GM21786 (cell line): ENCODE data around the gene SP2.
A peak's percentile ranks its signal among the peaks of the same experiment; 100 is the strongest.

Experiments
- ATAC-seq: cut with Tn5 transposase; IDR thresholded peaks from one replicate; pipeline ENCODE4 v1.9.1; 2021; ENCODE audit not compliant: unreplicated experiment

The SP2 gene

DNA sequence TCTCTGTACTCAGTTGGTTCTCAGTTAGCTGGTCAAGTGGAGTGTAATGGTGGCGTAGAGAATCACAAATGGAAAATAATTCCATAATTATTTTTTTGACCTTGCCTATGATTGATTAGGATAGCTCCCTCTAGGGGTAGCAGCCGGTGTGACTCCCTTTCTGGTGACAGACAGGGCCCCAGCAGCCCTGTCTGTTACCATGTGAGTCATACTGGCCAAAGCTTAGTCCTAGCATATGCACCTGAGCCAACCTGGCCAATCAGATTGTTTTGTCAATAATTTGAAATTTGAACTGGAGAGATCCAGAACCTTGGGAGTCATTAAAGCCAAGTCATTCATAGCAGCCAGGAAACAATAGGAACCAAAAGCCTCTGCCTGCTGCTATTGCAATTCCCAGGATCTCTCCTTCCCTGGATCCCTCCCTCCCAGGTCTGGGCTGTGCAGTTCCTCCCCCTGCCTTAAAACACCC lies 50.9 kb downstream of the SP2 start:
- ATAC-seq, result no peak

DNA sequence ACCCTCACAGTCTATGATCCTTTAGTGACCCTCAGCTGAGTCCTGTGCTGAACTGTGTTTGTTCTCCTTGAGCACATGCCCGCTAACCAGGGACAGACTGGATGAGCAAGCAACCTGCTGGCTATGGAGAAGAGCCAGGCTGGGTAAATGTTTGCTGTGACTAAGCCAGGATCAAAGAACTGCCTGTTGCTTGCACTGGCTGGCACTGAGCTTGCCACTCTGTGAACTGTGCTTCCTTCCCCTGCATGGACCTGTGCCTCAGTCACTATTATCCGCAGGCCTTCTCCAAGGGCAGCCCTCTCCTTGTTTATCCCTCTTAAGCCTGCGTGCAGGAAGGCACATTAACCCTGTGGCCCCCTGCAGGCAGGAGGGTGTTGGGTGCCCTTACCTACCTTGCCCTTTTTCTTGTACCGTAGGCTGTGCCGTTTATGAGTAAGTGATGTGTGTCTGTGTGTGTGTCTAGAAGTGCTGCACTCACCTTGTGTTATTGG lies 52.7 kb downstream of the SP2 start:
- ATAC-seq, result no peak

DNA sequence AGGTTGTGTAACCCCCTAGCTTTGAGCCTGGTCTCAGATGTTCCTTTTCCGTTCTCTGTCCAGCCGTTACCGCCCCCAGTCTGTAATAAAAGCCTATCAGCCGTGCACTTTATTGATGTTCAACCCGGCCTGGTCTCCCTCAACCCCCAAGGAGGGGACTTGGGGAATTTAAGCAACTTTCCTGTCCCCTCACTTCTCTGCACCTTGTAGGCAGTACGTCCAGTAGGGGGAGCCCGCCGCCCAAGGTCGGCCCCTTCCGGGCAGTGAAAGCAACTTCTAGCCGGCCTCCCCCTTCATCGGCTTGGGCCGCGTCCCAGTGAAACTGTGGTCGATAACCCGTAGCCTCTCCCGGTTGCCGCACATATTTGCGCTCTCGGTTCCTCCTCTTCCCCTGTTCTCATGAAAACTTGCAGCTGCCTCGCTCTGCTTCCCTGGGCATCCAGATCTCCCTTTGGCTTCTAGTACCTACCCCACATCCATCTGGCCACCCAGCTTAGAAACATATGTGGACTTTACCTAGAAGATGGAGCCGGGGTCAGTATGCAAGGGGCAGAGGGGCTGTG lies 53.2 kb downstream of the SP2 start:
- ATAC-seq, result peak; percentile 65

DNA sequence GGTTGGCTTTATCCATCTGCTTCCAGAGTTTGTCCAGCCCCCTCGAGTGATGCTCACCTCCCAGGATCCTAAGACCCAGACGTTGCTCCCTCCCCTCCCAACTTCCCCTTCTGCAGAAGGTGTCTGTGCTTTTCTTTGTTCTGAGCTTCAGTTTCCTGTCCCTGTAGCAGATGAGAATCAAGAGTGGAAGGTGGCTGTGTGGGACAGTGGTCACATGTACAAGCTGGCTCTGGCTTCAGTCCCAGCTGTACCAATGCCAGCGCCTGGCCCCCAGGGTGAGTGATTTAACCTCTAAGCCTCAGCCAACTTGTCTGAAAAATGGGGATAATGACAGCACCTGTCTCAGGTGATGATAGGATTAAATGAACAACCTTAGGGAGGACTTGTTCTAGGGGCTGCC lies 53.9 kb downstream of the SP2 start:
- ATAC-seq, result no peak

DNA sequence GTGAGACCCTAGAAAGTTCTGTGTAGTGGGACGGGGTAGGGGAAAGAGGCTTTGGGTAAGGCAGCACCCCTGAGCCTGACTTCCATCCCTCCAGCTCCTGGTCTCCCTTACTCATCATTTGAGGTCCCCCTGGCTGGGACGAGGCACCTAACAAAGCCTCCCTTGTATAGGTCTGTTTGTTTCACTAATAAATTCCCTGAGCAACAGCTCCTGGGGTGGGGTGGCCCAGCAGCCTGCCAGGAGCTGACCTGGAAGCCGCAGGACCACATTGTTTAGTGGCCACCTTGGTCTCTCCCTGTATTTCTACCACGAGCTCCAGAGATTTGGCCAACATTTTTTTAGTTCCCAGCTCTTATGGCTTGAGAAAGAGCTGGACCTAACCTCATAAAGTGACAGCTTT lies 54.4 kb downstream of the SP2 start:
- no peak for ATAC-seq

DNA sequence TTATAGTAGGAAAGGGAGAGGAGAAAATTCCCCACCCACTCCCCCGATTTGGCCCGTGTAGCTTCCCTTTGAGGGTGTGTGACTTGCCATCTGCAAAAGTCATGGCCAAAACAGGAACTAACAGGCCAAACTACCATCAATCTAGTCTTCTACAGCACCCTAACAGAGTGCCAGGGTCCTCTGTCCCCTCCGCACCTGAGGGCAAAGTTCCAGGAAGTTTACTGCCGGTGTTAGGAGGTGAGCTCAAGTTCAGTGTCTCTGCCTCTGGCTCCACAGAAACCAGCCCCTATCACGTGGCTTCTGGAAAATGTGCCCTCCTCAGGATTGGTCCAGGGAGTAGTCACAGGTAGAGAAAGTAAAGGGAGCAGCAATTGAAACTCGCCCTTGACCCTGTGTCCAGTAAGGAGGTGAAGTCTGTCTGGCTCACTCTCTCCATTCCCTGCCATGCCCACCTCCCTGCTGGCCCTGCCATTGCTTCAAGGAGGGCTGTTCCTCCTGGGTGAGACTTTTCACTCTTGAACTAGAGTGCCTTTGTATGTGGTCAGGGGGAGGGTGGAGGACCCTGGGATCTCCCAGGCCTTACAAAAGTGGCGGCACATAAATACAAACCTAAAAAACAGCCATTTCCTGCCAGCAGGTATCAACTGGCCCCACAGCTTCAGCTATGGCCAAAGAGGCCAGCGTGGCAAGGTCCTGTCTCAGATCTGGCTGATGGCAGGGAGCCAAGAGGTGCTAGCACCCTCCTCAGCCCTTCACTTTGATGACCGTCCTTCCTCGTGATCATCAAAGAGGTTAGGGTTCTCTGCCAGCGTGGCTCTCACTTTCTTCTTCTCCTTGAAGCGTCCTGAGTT lies 56.4 kb downstream of the SP2 start:
- no peak for ATAC-seq

DNA sequence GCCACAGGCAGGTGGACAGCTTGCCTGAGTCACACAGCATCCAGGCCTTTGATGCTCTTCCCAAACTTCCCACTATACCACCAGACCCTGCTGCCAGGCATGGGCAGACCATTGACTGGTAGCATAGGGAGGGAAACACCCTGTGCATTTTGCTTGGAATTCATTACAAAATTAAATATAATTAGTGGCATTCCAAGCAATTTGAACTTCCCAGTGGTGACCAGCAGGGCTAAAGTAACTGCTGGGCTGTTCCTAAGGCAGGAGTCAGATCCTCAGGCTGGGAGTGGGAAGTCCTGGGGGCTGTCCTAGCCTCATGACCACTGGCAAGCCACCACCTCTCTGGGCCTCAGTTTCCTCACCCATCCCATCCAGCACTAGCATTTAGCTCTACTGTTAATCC lies 57.9 kb downstream of the SP2 start:
- ATAC-seq, result no peak

DNA sequence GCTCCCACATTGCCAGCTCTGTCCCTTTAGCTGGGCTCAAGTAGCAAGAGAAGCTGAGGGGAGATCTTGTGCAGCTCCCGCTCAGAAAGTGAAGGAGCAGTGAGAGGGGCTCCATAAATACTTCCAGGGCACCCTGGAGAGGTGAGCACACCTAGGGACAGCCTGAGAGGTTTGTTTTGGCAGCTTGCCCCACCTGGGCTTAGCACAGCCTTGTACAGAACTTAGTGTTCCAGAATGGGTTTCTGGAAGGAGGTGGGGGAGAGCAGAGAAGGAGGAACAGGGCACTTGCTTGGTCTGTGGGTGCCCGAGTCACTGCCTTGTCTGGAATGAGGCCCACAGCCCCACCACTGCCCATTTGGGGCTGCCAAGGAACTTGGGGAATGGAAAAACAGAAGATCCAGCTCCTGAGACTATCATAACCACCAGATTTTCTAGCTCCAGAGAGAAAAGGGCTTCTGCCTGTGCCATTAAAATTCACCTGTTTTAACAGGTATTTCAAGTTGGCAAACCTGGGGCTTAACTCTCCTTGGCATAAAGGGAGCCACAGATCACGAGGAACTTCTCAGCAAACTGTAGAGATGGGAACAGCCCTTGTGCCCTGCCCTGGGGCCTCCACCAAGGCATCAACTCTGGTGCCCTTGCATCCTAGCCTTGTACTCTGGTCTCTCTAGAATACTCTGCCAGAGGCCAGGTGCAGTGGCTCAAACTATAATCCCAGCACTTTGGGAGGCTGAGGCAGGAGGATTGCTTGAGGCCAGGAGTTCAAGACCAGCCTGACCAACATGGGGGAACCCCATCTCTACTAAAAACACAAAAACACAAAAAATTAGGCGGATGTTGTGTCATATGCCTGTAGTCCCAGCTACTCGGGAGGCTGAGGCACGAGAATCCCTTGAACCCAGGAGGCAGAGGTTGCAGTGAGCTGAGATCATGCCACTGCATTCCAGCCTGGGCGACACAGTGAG lies 59.7 kb downstream of the SP2 start:
- ATAC-seq, result no peak

DNA sequence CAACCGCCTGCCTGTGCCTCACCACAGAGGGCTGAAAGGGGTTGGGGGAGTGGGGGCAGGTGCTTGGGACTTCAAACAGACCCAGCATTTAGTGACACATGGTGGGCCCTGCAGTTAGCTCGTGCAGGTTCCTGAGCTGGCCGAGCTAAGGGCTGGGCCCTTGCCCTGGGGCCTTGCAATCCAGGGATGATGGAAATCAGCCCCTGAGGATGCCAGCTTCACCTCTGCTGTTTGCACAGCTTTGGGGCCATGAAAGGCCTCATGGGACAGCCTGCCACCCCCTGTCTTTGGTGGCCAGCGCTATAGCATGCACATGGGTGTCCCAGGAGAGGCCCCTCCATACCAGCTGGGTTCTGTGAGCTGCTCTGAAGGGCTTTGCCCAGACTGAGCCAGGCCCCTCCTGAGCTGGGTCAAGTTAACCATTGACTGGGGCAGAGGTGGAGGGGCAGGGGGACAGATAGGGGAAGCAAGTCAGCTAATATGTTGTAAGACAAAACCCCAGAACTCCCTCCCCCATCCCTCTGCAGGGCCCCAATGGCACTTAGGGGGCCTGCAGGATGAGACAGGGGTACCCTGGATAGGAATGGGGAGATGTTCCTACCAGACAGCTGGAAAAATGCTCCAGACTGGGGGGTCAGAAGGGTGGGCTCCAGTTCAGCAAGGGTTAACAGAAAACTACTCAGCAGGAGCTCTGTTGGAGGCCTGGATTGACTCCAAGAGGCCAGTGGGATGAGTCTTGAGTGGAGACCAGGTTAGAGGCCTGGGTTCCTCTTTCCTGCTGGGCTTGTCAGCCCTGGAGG lies 61.0 kb downstream of the SP2 start:
- ATAC-seq, result no peak

DNA sequence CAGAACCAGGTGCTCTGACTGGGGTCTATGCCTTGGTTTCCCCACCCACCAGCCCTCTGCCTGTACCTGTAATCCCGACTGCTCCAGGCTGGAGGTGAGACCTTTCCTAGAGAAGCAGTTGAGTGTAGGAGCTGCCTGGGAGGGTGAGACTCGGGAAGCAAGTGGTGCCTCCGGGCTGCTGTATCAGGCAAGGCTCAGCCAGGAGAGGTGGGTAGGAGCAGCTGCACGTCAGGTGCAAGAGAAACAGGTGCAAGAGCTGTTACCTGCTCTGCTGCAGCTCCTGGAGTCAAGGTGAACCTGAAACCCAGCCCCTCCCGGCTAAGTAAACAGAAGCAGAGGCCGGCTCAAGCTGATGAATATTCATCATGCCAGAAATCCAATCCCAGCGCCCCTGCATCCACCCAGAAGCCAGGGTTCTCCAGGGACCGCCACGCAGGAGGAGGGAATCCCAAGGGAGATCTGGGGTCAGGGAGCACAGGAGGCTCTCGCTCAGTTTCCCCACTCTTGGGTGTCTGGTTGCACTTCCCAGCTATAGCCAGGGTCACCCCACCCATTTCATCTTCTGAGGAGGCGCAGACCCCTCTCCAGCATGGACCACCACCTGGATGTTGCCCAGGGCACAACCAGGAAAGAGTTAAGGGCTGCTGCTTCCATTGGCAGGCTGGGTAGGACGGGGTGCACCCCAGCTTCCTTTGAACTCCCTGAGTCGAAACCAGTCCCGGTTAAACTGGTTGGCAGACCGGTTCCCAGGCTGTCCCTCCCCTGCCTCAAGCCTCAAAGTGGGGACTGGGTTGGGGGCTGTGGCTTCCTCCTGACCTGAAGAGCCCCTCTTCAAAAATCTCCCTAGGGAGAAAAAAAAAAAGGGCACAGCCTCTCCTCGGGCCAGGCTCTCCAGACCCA lies 61.8 kb downstream of the SP2 start, which contains the start of gene PRR15L:
Gene PRR15L, minus strand, starts transcription at position 293 of the 900 bp plus-strand sequence. CDS start 4,649 bp downstream, outside the sequence.
- ATAC-seq, result no peak

DNA sequence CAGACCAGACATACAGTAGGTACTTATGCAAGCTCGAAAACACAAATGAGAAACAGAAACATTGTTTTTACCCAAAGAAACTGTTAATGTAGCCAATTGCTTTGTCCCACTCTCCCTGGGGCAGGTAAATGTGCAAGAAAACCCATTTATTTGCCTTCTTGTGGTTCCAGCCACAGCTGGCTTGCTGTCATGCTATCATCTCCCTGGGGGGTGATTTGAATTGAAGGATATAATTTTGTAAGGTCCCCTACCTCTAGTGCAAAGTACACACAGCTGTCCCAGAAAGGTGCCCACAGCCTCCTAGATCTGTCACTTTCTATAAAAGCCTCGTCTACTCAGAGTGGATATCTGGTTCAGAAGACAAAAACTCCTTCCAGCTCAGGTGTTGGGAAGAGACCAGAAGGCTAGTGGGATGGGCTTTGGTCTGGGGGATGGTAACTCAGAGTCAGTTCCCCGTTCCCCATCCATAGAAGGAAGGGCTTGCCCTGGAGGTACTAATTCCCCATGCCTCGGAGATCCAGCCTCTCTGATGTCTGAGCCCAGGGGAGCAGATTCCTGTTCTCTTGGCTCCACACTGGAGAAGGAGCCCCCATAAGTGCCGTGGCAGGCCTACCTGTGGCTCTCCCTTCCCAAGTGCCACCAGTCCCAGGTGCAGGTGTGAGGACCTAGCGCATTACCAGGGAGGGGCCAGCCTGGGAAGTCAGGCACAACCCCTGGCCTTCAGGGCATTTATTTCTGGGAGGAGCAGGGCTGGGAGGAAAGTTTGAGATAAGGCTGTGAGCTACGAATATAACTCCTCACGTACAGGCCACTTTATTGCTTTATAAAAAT lies 64.0 kb downstream of the SP2 start:
- no peak for ATAC-seq

DNA sequence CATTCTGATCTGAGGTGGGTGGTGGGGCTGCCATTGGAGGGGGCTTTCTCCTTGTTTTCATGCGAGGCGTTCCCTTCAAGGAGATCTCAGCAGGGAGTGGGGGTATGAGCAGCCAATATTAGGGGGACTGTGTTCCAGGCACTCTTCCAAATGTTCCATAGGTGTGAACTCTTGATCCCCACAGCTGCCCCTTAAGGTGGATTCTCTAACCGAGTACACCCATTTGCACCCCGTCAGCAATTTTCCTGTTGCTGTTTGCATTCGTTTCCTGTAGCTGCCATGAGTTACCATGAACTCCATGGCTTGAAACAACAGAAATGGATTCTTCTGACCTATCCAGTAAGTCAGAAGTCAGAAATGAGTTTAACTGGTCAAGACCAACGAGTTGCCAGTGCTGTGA lies 65.4 kb downstream of the SP2 start:
- ATAC-seq, result no peak

DNA sequence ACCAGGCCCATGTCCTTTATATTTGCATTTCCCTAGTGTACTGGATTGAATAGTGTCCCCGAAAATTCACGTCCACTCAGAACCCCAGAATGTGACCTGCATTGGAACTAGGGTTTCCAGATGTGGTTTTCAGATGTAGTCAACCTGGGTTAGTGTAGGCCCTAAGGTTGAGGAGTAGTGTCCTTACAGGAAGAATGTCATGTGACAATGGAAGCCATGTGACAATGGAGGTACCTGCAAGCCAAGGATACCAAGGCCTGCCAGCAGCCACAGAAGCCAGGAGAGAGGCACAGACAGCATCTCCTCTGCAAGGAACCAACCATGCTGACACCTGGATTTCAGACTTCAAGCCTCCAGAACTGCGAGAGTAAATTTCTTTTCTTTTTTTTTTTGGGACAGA lies 66.9 kb downstream of the SP2 start:
- no peak for ATAC-seq

DNA sequence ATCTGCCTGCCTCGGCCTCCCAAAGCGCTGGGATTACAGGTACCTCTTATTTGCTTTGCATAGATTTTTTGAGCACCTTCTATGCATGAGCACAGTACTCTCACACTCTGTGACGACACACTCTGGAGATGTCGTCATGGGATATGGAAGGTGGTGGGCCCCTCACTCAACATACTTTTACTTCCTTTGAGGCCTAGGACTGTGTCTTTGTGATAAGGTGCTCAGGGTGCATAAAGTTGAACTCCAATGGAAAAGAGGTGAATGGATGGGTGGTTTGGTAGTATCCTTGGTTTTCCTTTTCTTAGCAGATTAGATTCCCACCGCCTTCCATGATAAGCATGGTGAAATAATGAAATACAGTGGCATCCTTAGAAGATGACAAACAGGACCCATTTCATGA lies 68.8 kb downstream of the SP2 start:
- ATAC-seq, result no peak

DNA sequence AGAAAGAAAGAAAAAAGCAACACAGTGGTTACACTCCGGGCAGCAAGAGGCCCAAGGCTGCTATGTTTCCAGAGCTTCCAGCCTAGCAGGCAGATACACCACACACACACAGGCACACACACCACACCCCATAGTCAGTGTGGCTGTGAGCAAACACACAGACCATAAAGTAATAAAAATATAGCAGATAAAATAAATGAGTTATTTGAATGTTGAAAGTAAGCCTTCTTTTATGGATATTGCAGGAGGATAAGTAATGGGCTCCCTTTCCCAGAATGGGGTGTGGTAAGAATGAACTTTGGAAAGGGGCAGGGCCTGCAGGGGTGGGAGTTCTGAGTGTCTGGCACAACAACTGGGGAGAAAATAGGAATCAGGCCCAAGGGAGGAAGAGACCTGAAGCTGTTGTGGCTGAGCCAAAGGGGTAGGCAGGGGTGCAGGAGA lies 70.1 kb downstream of the SP2 start:
- no peak for ATAC-seq

DNA sequence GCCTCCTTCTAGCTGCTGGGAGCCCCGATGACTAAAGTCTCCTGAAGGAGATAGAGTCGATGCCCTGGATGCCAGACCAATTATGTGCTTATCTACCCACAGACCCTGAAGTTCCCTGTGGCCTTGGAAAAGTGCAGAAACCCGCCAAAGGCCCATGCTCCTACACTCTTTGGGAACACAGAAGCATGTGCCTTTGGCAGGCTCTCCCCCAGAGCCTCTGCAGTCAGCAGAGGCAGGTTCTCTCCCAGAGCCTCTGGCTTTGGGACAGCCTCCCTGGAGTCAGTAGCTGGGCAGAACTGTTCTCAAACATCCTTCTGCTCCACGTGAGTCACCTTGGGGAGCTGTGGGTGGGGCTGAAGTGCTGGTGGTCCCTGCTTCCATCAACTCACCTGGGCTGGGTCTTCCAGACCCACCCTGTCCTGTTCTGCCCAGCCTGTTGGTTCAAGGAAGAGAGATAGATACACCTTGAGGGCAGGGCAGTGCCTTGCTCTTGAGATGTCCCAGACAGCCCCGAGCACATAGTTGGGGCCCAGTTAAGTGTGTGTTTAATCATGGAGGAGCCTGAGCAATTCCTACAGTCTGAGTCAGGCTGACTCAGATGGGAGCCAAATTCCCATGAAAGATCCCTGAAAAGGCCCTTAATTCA lies 71.7 kb downstream of the SP2 start:
- no peak for ATAC-seq

DNA sequence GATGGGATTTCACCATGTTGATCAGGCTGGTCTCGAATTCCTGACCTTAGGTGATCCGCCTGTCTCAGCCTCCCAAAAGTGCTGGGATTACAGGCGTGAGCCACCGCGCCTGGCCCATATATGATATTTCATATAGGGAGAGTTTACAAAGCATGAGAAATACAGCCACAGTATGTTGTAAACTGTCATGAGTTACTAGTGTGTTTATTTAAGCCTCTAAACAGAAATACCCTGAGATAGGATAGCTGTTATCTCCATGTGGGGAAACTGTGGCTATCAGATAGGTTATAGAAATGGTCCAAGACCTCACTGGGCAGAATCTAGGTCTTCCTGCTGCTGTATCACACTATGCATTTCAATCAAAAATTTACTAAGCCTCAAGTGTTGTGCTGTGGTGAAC lies 72.8 kb downstream of the SP2 start:
- ATAC-seq, result no peak
